ENCODE results near the gene VAV2.

VAV2 gene

GRCh38 chr9:133759946-133760345 is 232.2 kb downstream of the VAV2 start:
- Histone ChIP-seq H3K36me3 (ENCODE audit: control insufficient read depth, insufficient read depth, low read length) (no peaks in the 10 kb centered on the region), H3K4me1 (no peaks in the 10 kb centered on the region), H3K27me3 (ENCODE audit: control insufficient read depth, insufficient read depth, low read length) (no peaks in the 10 kb centered on the region), H3K79me2 (no peaks in the 10 kb centered on the region), H3K27ac (no peak overlapping the region), H3K4me3 (ENCODE audit: low read depth, low read length) (no peak overlapping the region), H3K9me3 (ENCODE audit: control insufficient read depth, low read length) (no peaks in the 10 kb centered on the region), H3K4me2 (ENCODE audit: low read length) (no peak overlapping the region), H2AFZ (no peak overlapping the region), H3K9ac (no peak overlapping the region)
- no peak for TF ChIP-seq CTCF (IDR thresholded peaks at IDR 0.05)

GRCh38 chr9:133759146-133759900 is 232.8 kb downstream of the VAV2 start:
- Histone ChIP-seq H3K4me2 (ENCODE audit: low read length) (no peak overlapping the region), H3K4me1 (no peaks in the 10 kb centered on the region), H3K36me3 (ENCODE audit: control insufficient read depth, insufficient read depth, low read length) (no peaks in the 10 kb centered on the region), H3K9me3 (ENCODE audit: control insufficient read depth, low read length) (no peaks in the 10 kb centered on the region), H3K4me3 (ENCODE audit: low read depth, low read length) (no peak overlapping the region), H2AFZ (no peak overlapping the region), H3K9ac (no peak overlapping the region), H3K27ac (no peak overlapping the region), H3K79me2 (no peaks in the 10 kb centered on the region), H3K27me3 (ENCODE audit: control insufficient read depth, insufficient read depth, low read length) (no peaks in the 10 kb centered on the region)
- TF ChIP-seq CTCF (IDR thresholded peaks at IDR 0.05), result no peak

- Histone ChIP-seq H3K27me3 (ENCODE audit: control insufficient read depth, insufficient read depth, low read length) (no peaks in the 10 kb centered on the region), H3K4me3 (ENCODE audit: low read depth, low read length) (no peak overlapping the region), H3K79me2 (no peaks in the 10 kb centered on the region), H2AFZ (no peak overlapping the region), H3K9me3 (ENCODE audit: control insufficient read depth, low read length) (no peaks in the 10 kb centered on the region), H3K4me2 (ENCODE audit: low read length) (no peak overlapping the region), H3K9ac (no peak overlapping the region), H3K36me3 (ENCODE audit: control insufficient read depth, insufficient read depth, low read length) (no peaks in the 10 kb centered on the region), H3K27ac (no peak overlapping the region), H3K4me1 (no peaks in the 10 kb centered on the region)
- no peak for TF ChIP-seq CTCF (IDR thresholded peaks at IDR 0.05)
These were observed 233.9 kb downstream of the VAV2 start for GRCh38 chr9:133758228-133758627.

- Histone ChIP-seq H3K4me3 (ENCODE audit: low read depth, low read length) (no peak overlapping the region), H3K4me1 (no peaks in the 10 kb centered on the region), H3K27me3 (ENCODE audit: control insufficient read depth, insufficient read depth, low read length) (no peaks in the 10 kb centered on the region), H3K36me3 (ENCODE audit: control insufficient read depth, insufficient read depth, low read length) (no peaks in the 10 kb centered on the region), H3K79me2 (no peaks in the 10 kb centered on the region), H3K27ac (no peak overlapping the region), H2AFZ (no peak overlapping the region), H3K9me3 (ENCODE audit: control insufficient read depth, low read length) (no peaks in the 10 kb centered on the region), H3K9ac (no peak overlapping the region), H3K4me2 (ENCODE audit: low read length) (no peak overlapping the region)
- TF ChIP-seq CTCF (IDR thresholded peaks at IDR 0.05), result no peak
These were observed 237.4 kb downstream of the VAV2 start for GRCh38 chr9:133754688-133755227.

GRCh38 chr9:133754187-133754586 is 237.9 kb downstream of the VAV2 start:
- no peak for TF ChIP-seq CTCF (IDR thresholded peaks at IDR 0.05)
- Histone ChIP-seq H3K27ac (no peak overlapping the region), H2AFZ (no peak overlapping the region), H3K27me3 (ENCODE audit: control insufficient read depth, insufficient read depth, low read length) (no peaks in the 10 kb centered on the region), H3K4me1 (no peaks in the 10 kb centered on the region), H3K79me2 (no peaks in the 10 kb centered on the region), H3K9ac (no peak overlapping the region), H3K9me3 (ENCODE audit: control insufficient read depth, low read length) (no peaks in the 10 kb centered on the region), H3K4me3 (ENCODE audit: low read depth, low read length) (no peak overlapping the region), H3K4me2 (ENCODE audit: low read length) (no peak overlapping the region), H3K36me3 (ENCODE audit: control insufficient read depth, insufficient read depth, low read length) (no peaks in the 10 kb centered on the region)
